Measurements from ENCODE around the gene CCL4L2.
"Not testable (repeated sequence)": the region's sequence is repeated elsewhere in the genome, so short reads cannot be mapped to it uniquely, and the experiment has no call there.

The CCL4L2 gene

DNA sequence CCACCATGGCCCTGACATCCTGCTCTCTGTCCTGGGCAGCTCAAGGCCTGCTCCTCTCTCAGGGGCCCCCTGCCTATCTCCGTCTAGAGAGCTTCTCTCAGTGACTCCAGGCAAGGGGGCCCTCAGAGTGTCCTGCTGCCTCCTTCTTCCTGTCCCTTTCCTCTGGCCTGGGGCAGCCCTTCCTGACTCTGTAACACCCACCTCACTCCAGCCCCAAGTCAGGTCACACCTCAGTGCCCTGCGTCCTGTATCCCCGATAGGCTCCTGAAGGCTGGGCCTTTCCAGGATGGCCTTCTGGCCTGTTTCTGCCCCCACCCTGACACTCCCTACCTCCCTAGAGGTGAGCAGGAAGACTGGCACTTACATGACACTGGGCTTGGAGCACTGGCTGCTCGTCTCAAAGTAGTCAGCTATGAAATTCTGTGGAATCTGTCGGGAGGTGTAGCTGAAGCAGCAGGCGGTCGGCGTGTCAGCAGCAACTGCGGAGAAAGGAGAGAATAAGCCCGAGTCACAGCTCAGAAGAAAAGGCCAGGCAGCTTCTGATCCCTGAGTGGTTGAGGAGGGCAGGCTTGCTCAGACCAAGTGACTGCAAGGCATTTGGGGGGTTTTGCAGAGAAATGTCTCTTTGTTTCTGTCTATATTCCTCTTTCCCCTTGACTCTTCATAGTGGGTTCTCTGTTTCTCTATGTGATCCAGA is 15.3 kb upstream of the CCL4L2 start:
- no peak for FAIRE-seq

DNA sequence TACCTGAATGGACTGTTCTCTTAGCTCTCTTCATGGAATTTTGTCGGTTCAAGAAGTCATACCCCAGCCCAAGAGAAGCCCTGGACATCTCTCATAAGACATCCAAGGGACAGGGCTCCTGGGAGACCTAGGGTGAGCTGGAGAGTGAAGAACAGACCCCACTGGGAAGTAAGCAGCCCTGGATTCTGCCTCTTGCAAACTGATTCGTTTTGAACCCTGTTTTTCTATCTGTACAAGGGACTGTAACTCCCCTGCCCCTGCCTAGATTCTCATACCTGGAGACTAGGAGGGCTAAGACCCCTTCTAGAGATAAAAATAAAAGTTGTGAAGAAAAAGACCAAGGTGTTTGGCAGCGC is 14.8 kb upstream of the CCL4L2 start:
- FAIRE-seq: no peak

DNA sequence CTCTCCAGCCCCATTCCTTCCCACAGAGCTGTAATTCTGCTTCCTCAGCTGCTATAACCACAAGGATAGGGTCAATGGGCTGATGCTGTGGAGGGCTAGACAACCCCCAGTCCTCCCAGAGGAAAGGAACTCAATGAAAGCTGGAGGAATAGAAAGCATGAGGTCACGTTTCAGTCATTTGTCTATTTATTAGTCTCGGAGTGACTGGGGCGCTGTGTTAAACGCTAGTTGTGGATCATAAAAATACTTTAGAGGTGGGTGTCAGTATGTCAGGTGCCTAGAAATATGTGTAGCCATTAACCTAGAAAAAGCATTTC is 13.5 kb upstream of the CCL4L2 start:
- no peak for FAIRE-seq

- FAIRE-seq: no peak
Measured at GRCh38 chr17:36198831-36199465, 11.9 kb upstream of the CCL4L2 start.

GRCh38 chr17:36201102-36201501 is 9.8 kb upstream of the CCL4L2 start:
- FAIRE-seq: not testable (repeated sequence)

DNA sequence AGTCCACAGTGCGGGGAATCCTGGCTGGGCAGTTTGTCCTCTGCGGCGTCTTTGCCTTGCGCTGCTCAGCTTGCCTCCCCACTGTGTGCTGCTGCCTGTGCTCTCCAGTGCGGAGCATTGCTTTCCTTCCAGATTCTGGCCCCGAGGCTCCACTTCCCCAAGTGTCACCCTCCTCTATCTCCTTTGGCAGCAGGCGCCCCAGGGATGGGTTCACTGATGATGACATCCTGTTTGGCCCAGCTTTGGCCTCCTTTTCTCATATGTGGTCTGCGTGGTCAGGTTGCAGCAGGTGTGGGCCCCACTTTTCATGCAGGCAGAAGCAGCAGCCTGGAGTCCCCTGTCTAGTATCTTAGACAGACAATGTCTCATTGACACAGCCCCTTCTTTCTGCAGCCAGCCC is 9.4 kb upstream of the CCL4L2 start:
- not testable (repeated sequence) for FAIRE-seq

GRCh38 chr17:36203335-36203734 is 7.5 kb upstream of the CCL4L2 start:
- FAIRE-seq: no peak

DNA sequence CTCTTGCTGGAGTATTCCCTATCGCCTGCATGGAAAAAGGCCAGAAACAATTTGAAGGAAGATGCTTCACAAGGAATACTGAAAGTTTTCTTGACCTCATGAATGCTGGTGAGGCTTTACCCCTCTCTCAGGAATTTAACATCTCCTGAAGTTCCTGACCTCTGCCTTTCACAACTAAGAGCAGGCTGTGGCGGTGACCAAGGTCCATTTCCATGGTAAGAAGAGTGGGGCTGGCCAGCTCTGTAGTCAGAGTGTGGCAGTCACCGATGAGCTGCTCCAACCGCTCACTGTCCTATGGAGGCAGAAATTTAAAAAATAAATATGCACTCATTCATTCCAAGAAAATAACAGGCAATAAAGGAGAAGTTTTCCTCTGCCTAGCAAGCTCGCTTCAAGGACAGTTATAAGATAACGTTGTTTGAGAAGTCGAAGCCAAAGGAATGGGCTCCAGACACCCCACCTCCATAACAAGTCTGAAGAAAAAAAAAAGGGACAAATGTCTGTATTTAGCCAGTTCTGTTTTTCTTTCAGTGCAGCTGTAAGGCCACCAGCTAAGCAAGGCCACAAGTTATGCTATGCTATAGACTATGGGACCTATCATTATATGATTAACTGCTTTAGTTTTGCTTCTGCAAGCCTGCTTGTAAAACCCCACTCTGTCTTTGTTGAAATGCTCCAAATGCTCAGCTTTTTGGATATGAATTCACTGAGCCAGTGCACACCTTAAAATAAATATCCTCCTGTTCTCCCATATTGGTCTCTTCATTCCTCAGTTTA is 6.0 kb upstream of the CCL4L2 start:
- no peak for FAIRE-seq

- no peak for FAIRE-seq
Measured at GRCh38 chr17:36205637-36206485, 5.0 kb upstream of the CCL4L2 start.

DNA sequence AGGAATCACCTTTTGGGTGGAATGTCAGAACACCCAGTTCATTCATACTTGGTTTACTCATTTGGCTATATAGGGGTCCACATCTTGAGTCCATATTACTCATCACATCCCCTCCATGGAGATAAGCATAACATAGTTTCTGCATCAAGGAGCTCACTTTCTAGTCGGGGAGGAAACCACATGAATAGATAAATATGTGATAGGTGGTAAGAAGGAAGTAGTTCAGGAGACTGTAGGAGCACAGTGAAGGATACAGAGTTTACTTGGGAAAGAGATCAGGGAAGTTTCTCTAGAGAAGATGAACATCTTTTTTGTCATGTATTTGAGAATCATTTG is 4.4 kb upstream of the CCL4L2 start:
- not testable (repeated sequence) for FAIRE-seq

DNA sequence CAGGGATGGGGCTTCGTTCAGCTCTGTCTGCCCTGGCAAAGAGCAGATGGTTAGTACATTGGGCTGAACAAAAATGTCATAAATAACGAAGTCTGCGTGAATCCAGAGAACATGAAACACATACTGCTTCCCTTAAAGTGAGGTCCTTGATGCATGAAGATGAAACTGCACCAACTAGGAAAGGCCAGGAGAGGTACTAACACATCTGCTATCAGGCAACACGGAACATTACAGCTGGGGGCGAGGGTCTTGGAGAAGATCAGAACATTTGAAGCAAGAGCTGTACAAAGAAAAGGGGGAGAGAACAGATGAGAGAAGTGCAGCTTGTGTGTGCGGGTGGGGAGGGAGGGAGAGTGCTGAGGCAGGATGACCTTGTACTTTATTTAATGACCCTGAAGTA is 3.5 kb upstream of the CCL4L2 start:
- not testable (repeated sequence) for FAIRE-seq

- no peak for FAIRE-seq
Measured at GRCh38 chr17:36209575-36209974, 1.3 kb upstream of the CCL4L2 start.

DNA sequence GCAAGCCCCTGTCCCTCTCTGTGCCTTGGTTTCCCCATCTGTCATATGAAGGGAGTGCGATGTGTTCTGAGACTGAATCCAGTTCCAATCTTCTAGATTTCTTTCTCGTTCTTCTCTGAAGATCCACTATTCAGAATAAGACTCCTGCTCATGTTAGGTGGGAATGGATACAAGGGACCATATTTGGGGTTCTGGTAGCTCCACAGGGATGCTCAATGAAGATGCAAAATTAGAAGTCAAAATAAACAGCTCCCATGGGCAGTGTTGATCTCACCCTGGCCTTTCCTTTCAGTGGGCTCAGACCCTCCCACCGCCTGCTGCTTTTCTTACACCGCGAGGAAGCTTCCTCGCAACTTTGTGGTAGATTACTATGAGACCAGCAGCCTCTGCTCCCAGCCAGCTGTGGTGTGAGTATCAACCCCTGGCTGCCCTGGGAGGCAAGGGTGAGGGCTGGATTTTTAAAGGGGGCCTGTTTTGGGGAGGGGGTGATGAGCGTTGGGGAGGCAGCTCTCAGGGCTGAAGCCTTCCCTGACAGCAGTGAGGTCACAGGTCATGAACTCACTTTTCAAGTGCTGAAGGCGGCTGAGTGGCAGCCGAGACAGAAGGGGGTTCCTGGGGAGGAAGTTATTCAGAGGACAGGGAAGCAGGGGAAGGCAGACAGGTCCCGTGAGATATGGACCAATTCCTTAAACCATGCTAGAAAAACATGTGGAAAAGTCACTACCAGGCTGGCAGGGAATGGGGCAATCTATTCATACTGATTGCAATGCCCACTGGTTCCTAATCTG is 815 bp downstream of the CCL4L2 start:
- not testable (repeated sequence) for FAIRE-seq

DNA sequence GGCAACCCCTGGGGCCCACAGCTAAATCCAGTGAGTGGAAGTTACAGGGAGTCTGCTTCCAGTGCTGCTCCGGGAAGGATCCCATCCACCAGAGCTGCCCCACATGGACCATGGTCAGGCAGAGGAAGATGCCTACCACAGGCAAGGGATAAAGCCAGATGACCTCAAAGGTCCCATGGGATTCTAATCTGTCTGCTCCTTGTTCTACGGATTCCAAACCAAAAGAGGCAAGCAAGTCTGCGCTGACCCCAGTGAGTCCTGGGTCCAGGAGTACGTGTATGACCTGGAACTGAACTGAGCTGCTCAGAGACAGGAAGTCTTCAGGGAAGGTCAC is 1.4 kb downstream of the CCL4L2 start:
- FAIRE-seq: no peak

DNA sequence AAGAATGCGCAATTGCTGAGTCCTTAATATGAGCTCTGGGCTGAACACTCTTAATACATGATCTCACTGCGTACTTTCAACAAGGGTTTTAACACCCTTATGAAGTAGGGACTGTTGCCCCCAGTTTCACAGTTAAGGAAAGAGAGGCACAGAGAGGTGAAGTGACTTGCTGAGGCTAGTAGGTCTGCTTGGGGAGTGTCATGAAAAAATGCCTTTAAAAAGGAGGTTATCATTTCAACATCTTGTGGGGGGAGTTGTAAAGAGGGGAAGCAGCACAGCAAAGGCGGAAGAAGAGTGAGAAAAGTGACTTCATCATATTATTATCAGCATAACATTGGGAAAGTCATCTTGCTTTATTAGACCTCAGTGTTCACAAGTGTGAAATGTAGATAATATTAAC is 2.1 kb downstream of the CCL4L2 start:
- FAIRE-seq: no peak

DNA sequence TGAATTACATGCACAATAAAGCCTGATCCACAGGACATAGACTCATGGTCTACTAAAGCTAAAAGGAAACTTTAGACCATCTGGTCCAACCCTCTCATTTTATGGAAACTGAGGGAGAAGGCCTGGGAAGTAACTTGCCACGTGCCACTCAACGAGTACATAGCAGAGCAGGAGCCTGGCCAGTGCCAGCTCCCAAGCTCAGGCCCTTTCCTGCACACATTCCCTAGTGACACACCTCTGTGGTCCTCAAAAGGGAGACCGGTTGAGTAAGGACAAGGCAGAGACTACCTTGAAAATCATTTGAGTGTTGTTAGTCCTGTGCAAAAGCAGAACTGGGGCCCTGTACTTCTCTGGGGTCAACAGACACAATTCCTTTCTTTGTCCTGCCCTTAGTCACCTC is 2.8 kb downstream of the CCL4L2 start:
- no peak for FAIRE-seq

DNA sequence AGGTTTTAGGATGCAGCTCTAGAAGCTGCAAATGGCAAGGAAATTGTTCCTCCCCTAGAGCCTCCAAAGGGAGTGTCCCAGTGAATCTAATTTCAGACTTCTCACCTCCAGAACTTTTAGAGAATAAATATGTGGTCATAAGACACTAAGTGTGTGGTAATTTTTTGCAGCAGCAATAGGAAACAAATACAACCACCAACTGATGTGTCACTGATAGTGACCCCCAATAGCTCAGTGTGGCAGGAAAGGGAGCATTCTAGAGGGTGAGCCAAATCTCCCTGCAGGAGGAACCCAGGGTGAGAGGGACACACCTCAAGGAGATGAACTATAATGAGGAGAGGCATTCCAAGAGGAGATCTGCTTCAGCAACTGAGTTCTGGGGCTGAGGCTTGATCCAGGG is 4.1 kb downstream of the CCL4L2 start:
- no peak for FAIRE-seq

DNA sequence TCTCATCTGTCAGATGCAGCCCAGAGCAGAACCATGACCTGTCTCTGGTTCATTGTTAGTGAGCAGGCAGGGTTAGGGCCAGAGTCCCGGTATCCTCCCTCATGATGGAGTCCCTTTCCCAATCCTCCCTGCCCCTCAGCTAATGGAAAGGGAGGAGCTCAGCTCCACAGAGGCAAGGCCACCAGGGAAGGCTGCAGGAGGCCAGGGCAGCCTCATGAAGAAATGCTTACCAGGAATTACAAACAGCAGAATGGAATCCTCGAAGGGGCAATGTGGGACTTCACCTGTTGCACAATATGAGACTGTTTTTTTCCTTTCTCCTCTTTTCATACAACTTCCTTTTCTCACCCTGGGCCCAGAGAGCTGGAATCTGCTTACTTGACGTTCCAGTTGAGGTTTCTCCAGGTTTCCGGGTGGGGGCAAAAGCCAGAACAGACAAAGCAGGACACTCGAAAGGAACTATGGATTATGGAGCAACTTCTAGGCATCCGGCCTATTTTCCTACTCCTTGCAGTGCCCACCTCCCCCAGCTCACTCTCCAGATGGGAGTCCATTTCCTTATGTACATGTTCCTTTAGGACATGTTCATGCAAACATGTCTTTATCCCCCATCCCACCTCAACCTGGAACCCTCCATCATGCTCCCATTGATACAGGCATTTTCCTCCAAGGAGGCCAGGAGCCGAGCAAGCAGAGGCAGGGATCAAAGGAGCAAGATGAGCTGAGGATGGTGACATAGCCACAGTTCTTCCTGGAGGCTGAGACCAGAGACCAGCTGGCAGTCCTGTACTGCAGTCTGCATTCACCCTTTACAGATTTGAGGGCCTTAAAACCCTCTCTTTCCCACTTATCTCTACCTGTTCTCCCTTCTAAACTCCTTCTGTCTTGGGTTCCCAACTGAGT is 4.8 kb downstream of the CCL4L2 start:
- FAIRE-seq: not testable (repeated sequence)

DNA sequence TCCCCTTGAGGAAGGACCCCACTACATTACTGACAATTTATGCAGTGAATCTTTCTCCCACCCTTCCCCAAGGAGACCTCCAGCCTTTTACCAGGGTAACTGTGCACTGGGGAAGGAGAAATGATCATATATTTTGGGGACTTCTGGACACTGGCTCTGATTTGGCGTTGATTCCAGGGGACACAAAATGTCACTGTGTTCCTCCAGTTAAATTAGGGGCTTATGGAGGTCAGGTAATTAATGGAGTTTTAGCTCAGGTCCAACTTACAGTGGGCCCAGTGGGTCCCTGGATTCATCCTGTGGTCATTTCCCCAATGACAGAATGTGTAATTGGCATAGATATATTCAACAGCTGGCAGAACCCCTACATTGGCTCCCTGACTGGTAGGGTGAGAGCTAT is 8.7 kb downstream of the CCL4L2 start:
- not testable (repeated sequence) for FAIRE-seq

DNA sequence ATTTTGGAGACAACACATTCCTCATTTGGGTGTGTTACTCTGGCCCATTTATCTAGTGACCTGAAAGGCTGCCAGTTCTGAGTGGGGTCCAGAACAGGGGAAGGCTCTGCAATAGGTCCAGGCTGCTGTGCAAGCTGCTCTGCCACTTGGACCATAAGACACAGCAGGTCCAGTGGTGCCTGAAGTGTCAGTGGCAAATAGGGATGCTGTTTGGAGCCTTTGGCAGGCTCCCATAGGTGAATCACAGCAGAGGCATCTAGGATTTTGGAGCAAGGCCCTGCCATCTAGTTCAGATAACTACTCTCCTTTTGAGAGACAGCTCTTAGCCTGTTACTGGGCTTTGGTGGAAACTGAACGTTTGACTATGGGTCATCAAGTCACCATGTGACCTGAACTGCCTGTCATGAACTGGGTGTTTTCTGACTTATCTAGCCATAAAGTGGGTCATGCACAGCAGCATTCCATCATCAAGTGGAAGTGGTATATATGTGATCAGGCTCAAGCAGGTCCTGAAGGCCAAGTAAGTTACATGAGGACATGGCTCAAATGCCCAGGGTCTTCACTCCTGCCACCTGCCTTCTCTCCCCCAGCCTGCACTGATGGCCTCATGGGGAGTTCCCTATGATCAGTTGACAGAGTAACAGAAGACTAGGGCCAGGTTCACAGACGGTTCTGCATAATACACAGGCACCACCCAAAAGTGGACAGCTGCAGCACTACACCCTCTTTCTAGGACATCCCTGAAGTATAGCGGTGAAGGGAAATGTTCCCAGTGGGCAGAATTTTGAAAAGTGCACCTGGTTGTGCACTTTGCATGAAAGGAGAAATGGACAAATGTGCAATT is 10.1 kb downstream of the CCL4L2 start:
- not testable (repeated sequence) for FAIRE-seq
